D721Med (cell line): ENCODE measurements around the gene AKIP1.

Experiments
- DNase-seq: peaks from one replicate; pipeline ENCODE4 v3.0.0; 2011; ENCODE audit warnings: low spot score; ENCODE audit not compliant: insufficient read length
- FAIRE-seq: peaks from 2 replicates; lab custom pipeline; 2011; peaks lifted over from hg19 to GRCh38; lab: Jason Lieb, UNC
- CTCF ChIP-seq: IDR thresholded peaks from 2 replicates; pipeline ENCODE4 v1.5.1; 2012; ENCODE audit warnings: mild to moderate bottlenecking, control low read depth; ENCODE audit not compliant: insufficient read depth; ENCODE audit errors: missing control alignments

Gene AKIP1

GRCh38 chr11:8922691-8923090 lies 11.7 kb downstream of the AKIP1 start:
- FAIRE-seq = no peak
- DNase-seq = no peak
- no peak for TF ChIP-seq CTCF

- TF ChIP-seq CTCF = no peak
- no peak for FAIRE-seq
- no peak for DNase-seq
Observed at GRCh38 chr11:8925711-8926110, 14.7 kb downstream of the AKIP1 start.

- no peak for DNase-seq
- no peak for TF ChIP-seq CTCF
- no peak for FAIRE-seq
Observed at GRCh38 chr11:8926236-8926635, 15.2 kb downstream of the AKIP1 start.

- no peak for TF ChIP-seq CTCF
- FAIRE-seq = no peak
Observed at GRCh38 chr11:8927233-8927632, 16.2 kb downstream of the AKIP1 start.

GRCh38 chr11:8928205-8928604 lies 17.2 kb downstream of the AKIP1 start:
- DNase-seq (no peak), FAIRE-seq (no peak)
- no peak for TF ChIP-seq CTCF

More at GRCh38 chr11:8927233-8927632, 16.2 kb downstream of the AKIP1 start:
- DNase-seq = no peak

GRCh38 chr11:8928981-8929615 lies 18.1 kb downstream of the AKIP1 start:
- TF ChIP-seq CTCF = no peak
- FAIRE-seq = no peak
- DNase-seq = no peak

- FAIRE-seq = no peak
- DNase-seq = no peak
- no peak for TF ChIP-seq CTCF
Observed at GRCh38 chr11:8930456-8931175, 19.6 kb downstream of the AKIP1 start.
